Thyroid gland (tissue), 4 donors: ENCODE measurements around the gene DSPP. TPM values are rescaled to one million over a fixed set of nuclear protein-coding genes. Genes with fewer than 3 reads are reported as not detected.

Source experiments
- DNase-seq, 2 donors: peaks; one replicate each; pipeline ENCODE4 v3.0.0-alpha.2; 2019
- H3K27ac ChIP-seq, 3 donors: fragments of 200-600 bp; sonication (generic); 1 replicate in 2 of 3; 2 replicates in 1 of 3; pipeline ENCODE4 v1.5.1; 2016 to 2019; ENCODE audit warnings: mild to moderate bottlenecking in 1 of 3, moderate library complexity in 1 of 3
- H3K27me3 ChIP-seq: fragments of 200-600 bp; sonication (generic); one replicate; pipeline ENCODE4 v1.5.1; 2019
- H3K36me3 ChIP-seq, 2 donors: fragments of 200-600 bp; sonication (generic); one replicate each; pipeline ENCODE4 v1.5.1; 2016 to 2019
- H3K4me1 ChIP-seq, 2 donors: fragments of 200-600 bp; sonication (generic); one replicate each; pipeline ENCODE4 v1.5.1; 2017 to 2019
- H3K4me3 ChIP-seq, 3 donors: fragments of 200-600 bp; sonication (generic); replicated peaks in 1 of 3; 1 replicate in 2 of 3; 2 replicates in 1 of 3; pipeline ENCODE4 v1.5.1; 2016; ENCODE audit warnings: mild to moderate bottlenecking in 1 of 3
- H3K9me3 ChIP-seq: fragments of 200-600 bp; sonication (generic); one replicate; pipeline ENCODE4 v1.5.1; 2017
- CTCF ChIP-seq, 6 experiments: fragments of 200-600 bp in 3 of 6; fragments of 450-650 bp in 3 of 6; sonication (generic) in 3 of 6; IDR thresholded peaks; one replicate each; pipeline ENCODE4 v1.5.1; 2016 to 2019; ENCODE audit warnings: antibody characterized with exemption in 6 of 6, mild to moderate bottlenecking in 2 of 6, inconsistent platforms in 1 of 6, moderate library complexity in 1 of 6
- POLR2A ChIP-seq, 2 donors: fragments of 450-650 bp; IDR thresholded peaks; one replicate each; pipeline ENCODE4 v1.6.1; 2017; ENCODE audit warnings: antibody characterized with exemption in 2 of 2, mild to moderate bottlenecking in 2 of 2, moderate library complexity in 1 of 2
- WGBS, 2 donors: methylation state at CpG; one replicate each; pipeline ENCODE4 v1.1.5; 2017; 5-methylcytosine and 5-hydroxymethylcytosine counted together
- intact Hi-C: fragments of 100-400 bp; cut with DNase I; formaldehyde crosslinking; loops from one replicate; pipeline ENCODE4 v1.15.1; 2023
- total RNA-seq, 4 donors: library from RNA; depleted of rRNA; stranded (reverse); fragments of >200 nt; gene quantifications; one replicate each; pipeline ENCODE4 v1.2.3, GENCODE V29; 2016

DSPP gene
- total RNA-seq, 4 donors from 2014 or later = 0.13 TPM; not detected in 3

DNA sequence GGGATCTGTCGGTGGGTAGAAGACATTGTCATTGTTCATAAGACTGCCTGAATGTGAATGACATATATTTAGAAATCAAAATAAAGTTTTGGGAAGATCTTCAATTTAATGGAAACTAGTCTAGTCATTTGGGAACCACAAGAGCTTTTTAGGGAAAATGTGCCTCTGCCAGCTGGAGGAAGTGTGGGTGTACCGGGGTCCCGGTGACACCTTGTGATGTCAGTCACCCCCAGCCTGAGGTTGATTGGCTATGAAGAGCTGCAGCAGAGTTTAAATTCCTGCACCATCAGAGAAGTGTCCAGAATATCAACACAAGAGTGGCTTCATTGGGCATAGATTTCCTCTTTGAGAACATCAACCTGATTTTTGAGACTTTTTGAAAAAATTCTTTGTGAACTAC, 41.7 kb downstream of the DSPP start, which contains the start of gene DMP1:
Gene DMP1 (plus strand): TSS at position 301 of the 400 bp plus-strand sequence. CDS start 6,213 bp downstream, outside the sequence.
- Histone ChIP-seq H3K4me3 (no peak within 1 kb of the TSS), H3K36me3 (no peaks in the 10 kb centered on the region), H3K9me3 (no peaks in the 10 kb centered on the region), H3K27ac (no peak within 1 kb of the TSS), H3K27me3 (no peaks in the 10 kb centered on the region), H3K4me1 (no peaks in the 10 kb centered on the region)
- TF ChIP-seq POLR2A (IDR thresholded peaks at IDR 0.05) (no peak), CTCF (IDR thresholded peaks at IDR 0.05) (no peak)
- no peak for DNase-seq
- WGBS, 2 donors = 87 to 91% methylated on average over 3 of the region's 3 CpGs
- intact Hi-C loops = no loop called here

GRCh38 chr4:87650938-87651337, 42.6 kb downstream of the DSPP start:
- H3K4me1 ChIP-seq = no peaks in the 10 kb centered on the region
- H3K4me3 ChIP-seq = no peak overlapping the region
- H3K36me3 ChIP-seq = no peaks in the 10 kb centered on the region
- no peak overlapping the region for H3K27ac ChIP-seq
- no peaks in the 10 kb centered on the region for H3K27me3 ChIP-seq
- no peak for TF ChIP-seq POLR2A (IDR thresholded peaks at IDR 0.05)
- TF ChIP-seq CTCF (IDR thresholded peaks at IDR 0.05) = no peak
- 91 to 92% methylated on average over 2 of the region's 2 CpGs for WGBS, 2 donors
- no peaks in the 10 kb centered on the region for H3K9me3 ChIP-seq
- intact Hi-C loops = no loop called here
- no peak for DNase-seq

DNA sequence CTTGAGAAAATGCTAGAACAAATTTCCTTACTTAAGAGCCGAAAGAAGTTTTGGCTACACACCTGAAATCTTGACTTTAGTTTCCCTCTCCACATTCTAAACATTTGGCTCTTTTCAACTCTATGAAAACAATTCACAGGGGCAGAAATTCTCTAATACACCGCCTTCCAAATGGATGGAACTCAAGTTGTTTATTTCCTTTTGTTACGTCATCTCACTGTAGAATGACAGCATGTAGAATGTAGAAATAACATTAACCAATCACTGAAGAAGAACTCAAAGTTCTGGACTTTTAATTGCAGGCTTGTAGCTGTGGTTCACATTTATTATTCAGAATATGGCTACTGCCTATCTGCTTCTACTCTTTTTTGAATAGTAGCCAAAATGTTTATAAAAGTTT, 43.6 kb downstream of the DSPP start:
- H3K4me3 ChIP-seq = no peak overlapping the region
- no peaks in the 10 kb centered on the region for H3K4me1 ChIP-seq
- 32 to 40% methylated on average over 3 of the region's 3 CpGs for WGBS, 2 donors
- no peak for TF ChIP-seq CTCF (IDR thresholded peaks at IDR 0.05)
- no peak for TF ChIP-seq POLR2A (IDR thresholded peaks at IDR 0.05)
- intact Hi-C loops = no loop called here
- no peaks in the 10 kb centered on the region for H3K9me3 ChIP-seq
- H3K27ac ChIP-seq = no peak overlapping the region
- no peak for DNase-seq
- H3K36me3 ChIP-seq = no peaks in the 10 kb centered on the region
- no peaks in the 10 kb centered on the region for H3K27me3 ChIP-seq

DNA sequence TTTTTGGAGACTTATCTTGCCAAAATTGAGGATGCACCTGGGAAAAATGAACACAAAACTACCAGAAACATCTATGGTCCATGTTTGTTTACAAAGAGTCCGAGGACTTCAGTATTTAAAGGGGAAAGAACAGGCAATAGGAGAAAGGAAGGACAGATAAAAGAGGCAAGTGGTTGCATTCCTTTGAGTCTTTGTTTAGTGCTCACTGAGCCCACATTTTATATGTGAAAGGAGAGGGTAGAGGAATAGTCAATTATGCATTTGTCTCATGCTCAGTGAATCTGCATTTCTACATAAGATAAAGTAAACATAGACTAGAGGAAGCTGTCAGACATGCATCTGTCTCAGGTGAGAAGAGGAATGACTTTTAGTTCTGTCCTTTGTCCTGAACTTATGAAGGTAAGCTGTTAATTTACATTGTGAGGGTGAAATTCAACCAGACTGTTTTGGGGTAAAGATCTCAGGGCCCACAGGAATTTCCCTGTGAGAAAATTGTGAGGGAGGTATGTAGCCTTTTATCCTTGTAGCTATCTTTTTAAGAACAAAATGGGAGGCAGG, 46.2 kb downstream of the DSPP start:
- H3K4me1 ChIP-seq = peaks cover 2 to 7% of the 10 kb centered on the region in 2 donors
- H3K27me3 ChIP-seq = no peaks in the 10 kb centered on the region
- 65 to 78% methylated on average over 1 of the region's 1 CpG for WGBS, 2 donors
- H3K4me3 ChIP-seq = no peak overlapping the region
- DNase-seq = no peak
- intact Hi-C loops = no loop called here
- no peaks in the 10 kb centered on the region for H3K9me3 ChIP-seq
- H3K36me3 ChIP-seq = no peaks in the 10 kb centered on the region
- TF ChIP-seq POLR2A (IDR thresholded peaks at IDR 0.05) = no peak
- TF ChIP-seq CTCF (IDR thresholded peaks at IDR 0.05) = no peak
- no peak overlapping the region for H3K27ac ChIP-seq

DNA sequence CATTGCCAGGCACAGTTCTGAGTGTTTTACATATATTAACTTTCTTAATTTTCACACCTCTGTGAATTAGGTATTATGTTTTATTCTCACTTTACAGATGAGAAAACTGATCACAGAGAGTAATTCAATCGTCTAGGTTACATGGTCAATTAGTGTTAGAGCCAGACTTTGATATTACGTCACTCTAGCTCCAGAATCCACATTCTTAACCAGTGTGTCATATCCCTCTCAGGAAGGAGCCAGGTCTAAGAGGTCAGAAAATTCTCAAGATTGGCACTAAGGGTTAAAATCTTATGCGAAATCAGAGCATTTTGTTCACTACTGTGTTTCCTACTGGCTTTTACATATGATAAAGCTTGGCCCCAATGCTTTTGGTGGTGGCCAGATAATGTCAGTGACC, 49.2 kb downstream of the DSPP start:
- Histone ChIP-seq H3K4me1 (peaks cover 7 to 8% of the 10 kb centered on the region in 2 donors), H3K27ac (no peak overlapping the region), H3K9me3 (no peaks in the 10 kb centered on the region), H3K4me3 (no peak overlapping the region), H3K27me3 (no peaks in the 10 kb centered on the region), H3K36me3 (no peaks in the 10 kb centered on the region)
- TF ChIP-seq POLR2A (IDR thresholded peaks at IDR 0.05) (no peak), CTCF (IDR thresholded peaks at IDR 0.05) (no peak)
- intact Hi-C loops = no loop called here
- DNase-seq = no peak
- 78 to 80% methylated on average over 3 of the region's 3 CpGs for WGBS, 2 donors
